NCI-H774 (cell line): Measurements from ENCODE around the gene SCN4A.
"Not testable (repeated sequence)": the region's sequence is repeated elsewhere in the genome, so short reads cannot be mapped to it uniquely, and the experiment has no call there.

Source experiments
- DNase-seq: peaks from one replicate; lab custom pipeline; 2025; lab: John Stamatoyannopoulos, UW

SCN4A gene

GRCh38 chr17:63972796-63973195 lies at the start of gene SCN4A:
Gene SCN4A, minus strand, starts transcription at chr17:63972918. Its CDS starts 77 bp downstream, at chr17:63972841.
- DNase-seq, result no peak

- peak; percentile 78 for DNase-seq
Observed at GRCh38 chr17:64020056-64020766, 47.5 kb upstream of the SCN4A start, which contains the start of gene ICAM2. Gene ICAM2, minus strand, starts transcription at chr17:64020633. Its CDS starts 13,942 bp downstream, at chr17:64006691.

- DNase-seq, result not testable (repeated sequence)
Observed at GRCh38 chr17:64019551-64019961, 46.8 kb upstream of the SCN4A start.

GRCh38 chr17:64017381-64017980 lies 44.8 kb upstream of the SCN4A start:
- DNase-seq, result no peak

- no peak for DNase-seq
Observed at GRCh38 chr17:64016974-64017373, 44.3 kb upstream of the SCN4A start.

GRCh38 chr17:64016231-64016784 lies 43.6 kb upstream of the SCN4A start:
- DNase-seq, result no peak

- DNase-seq, result no peak
Observed at GRCh38 chr17:64015447-64015846, 42.7 kb upstream of the SCN4A start.

DNA sequence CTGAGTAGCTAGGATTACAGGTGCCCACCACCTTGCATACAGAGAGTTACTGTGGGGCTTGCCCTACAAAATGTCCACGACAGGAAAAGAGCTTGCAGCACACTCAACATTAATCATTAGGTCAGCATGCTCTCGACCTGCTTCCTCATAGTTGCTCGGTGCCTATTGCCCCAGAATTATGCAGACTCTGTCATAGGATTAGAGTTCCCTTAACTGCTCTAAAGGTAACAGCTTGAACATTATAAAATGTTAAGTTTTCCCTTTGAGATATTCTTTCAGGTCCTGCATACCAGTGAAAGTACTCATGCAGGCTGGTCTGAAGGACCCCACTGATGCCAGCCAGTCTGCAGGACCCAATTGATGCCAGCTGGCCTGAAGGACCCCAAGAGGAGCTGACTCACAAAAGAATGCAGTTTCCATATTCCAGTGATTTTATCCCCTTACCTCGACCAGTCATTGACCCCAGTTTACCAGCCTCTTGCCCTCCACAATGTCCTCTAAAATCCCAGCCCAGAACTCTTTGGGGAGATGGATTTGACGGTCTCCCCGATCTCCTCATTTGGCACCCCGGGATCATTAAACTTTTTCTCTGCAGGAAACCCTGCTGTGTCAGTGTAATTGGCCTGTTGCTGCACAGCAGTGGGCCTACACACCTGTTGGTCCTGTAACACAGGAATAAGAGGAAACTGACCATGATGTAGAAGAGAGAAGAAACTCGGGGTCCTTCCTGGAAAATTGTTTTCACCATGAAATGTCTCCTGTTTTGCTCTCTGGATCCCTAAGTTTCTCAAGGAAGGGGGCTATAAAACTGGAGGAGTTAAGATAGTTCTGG lies 37.1 kb upstream of the SCN4A start:
- DNase-seq, result no peak

DNA sequence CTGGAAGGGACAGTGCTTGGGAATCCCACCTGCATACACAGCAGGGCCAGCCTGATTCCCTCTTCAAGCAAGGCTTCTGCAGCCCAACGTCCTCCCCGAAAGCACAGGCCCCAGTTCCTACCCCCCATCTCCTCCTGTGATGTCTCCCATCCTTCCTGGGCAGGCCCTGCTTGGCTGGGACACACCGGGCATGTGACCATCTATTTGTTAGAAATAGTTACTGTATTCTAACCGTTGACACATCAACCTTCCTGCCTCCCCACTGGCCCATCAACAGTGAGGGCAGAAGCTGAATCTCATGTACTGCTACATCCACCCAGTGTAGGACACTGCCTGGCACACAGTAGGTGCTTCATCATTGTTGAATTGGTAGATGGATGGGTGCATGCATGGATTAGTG lies 36.1 kb upstream of the SCN4A start:
- no peak for DNase-seq

GRCh38 chr17:64008346-64008745 lies 35.6 kb upstream of the SCN4A start:
- DNase-seq, result no peak

DNA sequence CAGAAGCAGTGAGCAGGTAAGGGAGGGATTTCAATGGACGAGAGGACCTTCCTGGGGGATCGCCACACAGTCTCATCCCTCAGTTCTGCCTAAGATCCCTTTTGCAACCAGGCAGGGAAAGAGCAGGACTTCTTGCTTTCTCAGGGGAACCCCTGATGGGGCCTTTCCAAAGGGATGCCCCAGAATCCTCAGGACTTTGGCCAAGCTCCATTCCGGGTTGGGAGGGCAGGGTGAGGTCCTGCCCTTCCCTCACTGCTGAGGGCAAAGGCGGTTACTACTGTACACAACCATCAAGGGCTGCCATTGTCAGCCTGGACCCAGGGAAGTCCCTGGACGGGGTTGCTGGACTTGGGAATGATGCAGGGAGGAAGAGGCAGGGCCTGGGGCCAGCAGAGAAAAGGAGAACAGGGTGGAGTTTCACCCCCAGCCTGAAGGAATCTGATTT lies 35.1 kb upstream of the SCN4A start:
- no peak for DNase-seq

- DNase-seq, result not testable (repeated sequence)
Observed at GRCh38 chr17:64007089-64007837, 34.5 kb upstream of the SCN4A start.

- DNase-seq, result no peak
Observed at GRCh38 chr17:64006361-64007088, 33.8 kb upstream of the SCN4A start.

DNA sequence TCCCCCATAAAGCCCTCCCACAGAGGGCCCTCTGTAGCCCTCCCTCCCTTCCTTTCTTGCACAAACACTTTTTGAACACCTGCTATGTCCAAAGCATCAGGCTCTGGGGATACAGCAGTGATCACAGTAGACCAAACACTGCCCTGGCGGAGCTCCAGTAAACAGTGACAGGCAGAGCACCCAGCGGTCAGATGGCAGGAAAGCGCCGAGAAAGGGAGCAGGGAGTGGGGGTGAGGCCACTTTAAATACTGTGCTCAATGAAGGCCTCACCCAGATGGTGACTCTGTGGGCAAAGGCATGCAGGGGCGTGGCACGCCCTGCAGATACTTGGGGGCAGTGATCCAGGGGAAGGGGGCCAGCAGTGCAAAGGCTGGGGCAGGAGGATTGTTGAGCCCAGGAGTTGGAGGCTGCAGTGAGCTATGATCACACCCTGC lies 33.0 kb upstream of the SCN4A start:
- peak; percentile 87 for DNase-seq

DNA sequence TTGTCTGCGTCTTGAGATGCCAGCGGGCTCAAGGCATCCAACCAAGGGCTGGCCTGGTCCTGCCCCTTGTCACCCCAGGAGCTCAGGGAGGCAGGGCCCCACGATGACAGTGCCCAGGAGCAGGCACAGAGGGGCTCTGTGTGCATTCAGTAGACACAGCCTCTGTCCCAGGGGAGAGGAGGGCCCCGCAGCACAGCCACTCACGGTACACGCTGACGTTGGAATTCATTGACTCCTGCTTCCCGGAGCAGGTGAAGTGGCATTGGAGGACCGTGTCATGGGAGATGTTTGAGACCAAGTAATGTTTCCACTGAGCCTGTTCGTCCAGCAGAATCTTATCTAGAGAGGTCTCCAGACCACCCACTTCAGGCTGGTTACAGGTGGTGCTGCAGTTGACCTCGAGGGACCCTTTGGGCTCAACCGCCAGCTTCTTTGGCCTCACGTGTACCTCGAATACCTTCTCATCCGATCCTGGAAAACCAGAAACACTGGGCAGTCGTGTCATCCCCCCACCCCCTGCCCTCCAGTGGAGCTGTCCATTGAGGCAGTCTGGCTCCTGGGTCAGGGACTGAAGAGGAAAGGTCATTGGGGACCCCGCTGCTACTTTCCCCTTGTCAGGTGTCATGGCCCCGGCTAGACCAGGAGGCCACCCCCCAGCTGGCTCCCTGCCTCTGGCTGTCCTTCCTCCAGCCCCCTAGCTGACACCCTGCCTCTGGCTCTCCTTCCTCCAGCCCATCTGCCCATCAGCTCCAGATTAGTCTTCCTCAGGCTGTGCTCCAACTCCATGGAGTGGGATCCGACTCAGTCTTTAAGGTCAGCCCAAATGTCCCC lies 32.4 kb upstream of the SCN4A start:
- DNase-seq, result no peak

DNA sequence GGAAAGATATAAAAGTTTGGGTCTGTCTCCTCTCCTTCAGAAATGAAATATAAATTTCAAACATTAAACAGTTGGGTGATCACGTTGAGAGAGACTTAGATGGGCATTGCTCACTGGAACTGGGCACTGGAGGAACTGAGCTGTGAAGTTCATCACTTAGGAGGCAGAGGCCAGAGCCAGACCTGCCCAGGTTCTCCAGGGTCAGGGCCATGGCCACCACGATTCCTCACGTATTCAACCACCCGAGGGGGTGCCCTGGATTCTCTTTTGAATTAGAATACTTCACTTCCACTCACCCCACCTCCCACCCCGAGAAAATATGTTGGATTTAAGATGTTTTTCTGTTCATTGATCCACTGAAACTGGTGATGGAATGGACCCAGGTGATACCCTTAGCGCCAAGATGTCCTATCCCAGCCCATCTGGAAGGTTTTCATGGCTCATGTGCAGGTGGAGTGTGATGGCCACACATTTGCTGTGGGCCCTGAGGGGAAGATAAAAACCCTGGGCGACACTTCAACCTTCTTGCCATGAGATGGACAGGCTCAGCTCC lies 31.6 kb upstream of the SCN4A start:
- DNase-seq, result no peak

GRCh38 chr17:64003526-64004121 lies 30.9 kb upstream of the SCN4A start:
- DNase-seq, result no peak

DNA sequence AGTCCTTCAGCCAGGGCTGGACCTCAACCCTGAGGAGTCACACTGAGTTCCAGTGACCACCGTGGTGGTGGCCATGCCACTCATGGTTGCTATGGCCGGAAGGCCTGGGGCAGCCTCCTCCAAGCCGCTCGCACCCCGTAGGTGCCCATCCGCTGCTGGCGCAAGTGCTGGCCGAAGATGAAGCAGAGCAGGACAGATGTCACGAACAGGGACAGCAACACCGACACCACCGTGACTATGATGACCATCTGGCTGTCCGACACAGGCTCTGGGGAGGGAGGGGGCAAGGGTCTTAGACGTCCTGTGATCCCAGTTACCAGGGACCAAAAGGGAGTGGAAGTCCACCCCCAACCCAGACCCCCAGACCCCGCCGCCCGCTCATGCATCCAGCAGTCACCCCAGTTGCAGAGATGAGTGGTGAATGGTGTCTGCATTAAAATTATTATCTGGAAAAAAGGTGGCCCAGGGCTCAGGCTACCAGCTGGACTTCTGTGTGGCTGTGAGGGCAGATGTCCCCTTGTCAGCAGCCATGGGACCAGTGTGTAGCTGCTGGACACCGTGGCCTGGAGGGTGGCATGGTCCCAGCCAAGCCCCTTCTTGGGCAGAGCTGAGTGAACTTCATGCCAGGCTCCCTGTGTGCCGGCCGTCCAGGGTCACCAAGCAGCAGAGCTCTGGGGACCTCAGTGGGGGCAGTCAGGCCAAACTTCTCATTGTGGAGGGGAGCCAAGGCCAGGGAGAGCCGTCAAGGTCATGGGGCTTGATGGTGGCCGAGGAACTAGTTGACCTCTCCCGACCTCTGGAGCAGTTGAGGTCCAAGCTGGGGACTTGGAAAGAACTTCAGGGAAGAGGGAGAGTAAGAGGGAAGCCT lies 30.2 kb upstream of the SCN4A start:
- no peak for DNase-seq
